HepG2 (cell line): ENCODE measurements around the gene HID1. TPM values are rescaled to one million over a fixed set of nuclear protein-coding genes. Genes with fewer than 3 reads are reported as not detected.

Experiments
- ATAC-seq: fragments of 200-7000 bp; cut with Tn5 transposase; 3 replicates; pipeline ENCODE4 v1.9.1; 2020; ENCODE audit warnings: mild to moderate bottlenecking, moderate library complexity
- BruUV-seq: library from RNA; stranded (reverse); fragments of 400-500 nt; replicated peaks from 2 replicates; lab custom pipeline; 2021; lab: Mats Ljungman, UMichigan
- CTCF ChIA-PET: fragments of 300-600 bp; formaldehyde crosslinking; extraction: SDS; loops from one replicate; lab custom pipeline; 2021; ENCODE audit warnings: low total read pairs, inconsistent platforms, low intra/inter-chr PET ratio; lab: Yijun Ruan, JAX
- POLR2A ChIA-PET: fragments of 350-600 bp; sonication (Branson Sonifier 250); formaldehyde crosslinking; loops from one replicate; lab custom pipeline; 2020; ENCODE audit warnings: antibody characterized with exemption, inconsistent platforms; lab: Yijun Ruan, JAX
- DNase-seq: peaks from one replicate; pipeline ENCODE4 v3.0.0-alpha.2; 2015; ENCODE audit warnings: low spot score
- FAIRE-seq: peaks from 3 replicates; lab custom pipeline; 2011; peaks lifted over from hg19 to GRCh38; lab: Jason Lieb, UNC
- H2AFZ ChIP-seq: one replicate; pipeline ENCODE4 v1.6.1; 2011; ENCODE audit warnings: low read length, inconsistent platforms
- H3K27ac ChIP-seq: fragments of 300-600 bp; 3 replicates; pipeline ENCODE4 v1.8.0; 2011; ENCODE audit warnings: mixed run types, mild to moderate bottlenecking, mixed read lengths, low read length, inconsistent platforms; ENCODE audit not compliant: insufficient read depth; ENCODE audit errors: extremely low read length
- H3K27me3 ChIP-seq, 2 experiments: fragments of 200-600 bp in 1 of 2; 2 replicates in 1 of 2; 3 replicates in 1 of 2; pipeline versions ENCODE4 v1.6.0 to v1.8.0; 2011; ENCODE audit warnings: low read length in 2 of 2, mild to moderate bottlenecking in 2 of 2, moderate library complexity in 2 of 2, inconsistent platforms in 1 of 2; ENCODE audit not compliant: insufficient read depth in 2 of 2, control insufficient read depth in 1 of 2
- H3K36me3 ChIP-seq, 2 experiments: fragments of 200-600 bp in 1 of 2; replicated peaks in 1 of 2; 2 replicates in 1 of 2; 3 replicates in 1 of 2; pipeline versions ENCODE4 v1.5.1 to v1.8.0; 2011; ENCODE audit warnings: low read length in 2 of 2, inconsistent platforms in 1 of 2; ENCODE audit not compliant: insufficient read depth in 2 of 2, control insufficient read depth in 1 of 2
- H3K4me1 ChIP-seq: 2 replicates; pipeline ENCODE4 v1.5.1; 2012; ENCODE audit warnings: low read length, inconsistent platforms; ENCODE audit not compliant: insufficient read depth
- H3K4me2 ChIP-seq: 2 replicates; pipeline ENCODE4 v1.6.0; 2011; ENCODE audit warnings: low read depth, low read length, inconsistent platforms
- H3K4me3 ChIP-seq, 3 experiments: fragments of 200-600 bp in 1 of 3; sonication (generic), shearing (Covaris generic) in 1 of 3; replicated peaks in 1 of 3; 2 replicates each; pipeline ENCODE4 v1.5.1; 2011 to 2016; ENCODE audit warnings: low read length in 3 of 3, inconsistent platforms in 2 of 3, low read depth in 2 of 3, mild to moderate bottlenecking in 2 of 3, control low read depth in 1 of 3, mixed read lengths in 1 of 3; ENCODE audit not compliant: insufficient read depth in 1 of 3
- H3K79me2 ChIP-seq: one replicate; pipeline ENCODE4 v1.6.1; 2011; ENCODE audit warnings: low read length, inconsistent platforms; ENCODE audit not compliant: insufficient read depth
- H3K9ac ChIP-seq: 2 replicates; pipeline ENCODE4 v1.6.0; 2011; ENCODE audit warnings: mild to moderate bottlenecking, low read depth, low read length, inconsistent platforms; ENCODE audit not compliant: insufficient read depth
- H3K9me3 ChIP-seq: 2 replicates; pipeline ENCODE4 v1.5.1; 2012; ENCODE audit warnings: mild to moderate bottlenecking, low read length
- H4K20me1 ChIP-seq: 2 replicates; pipeline ENCODE4 v1.6.0; 2011; ENCODE audit warnings: inconsistent platforms, mild to moderate bottlenecking, low read length, moderate library complexity; ENCODE audit not compliant: insufficient read depth
- CC2D1A ChIP-seq: sonication (generic); formaldehyde crosslinking; IDR thresholded peaks from 2 replicates; pipeline ENCODE4 v1.8.1; 2023; ENCODE audit warnings: mild to moderate bottlenecking, missing genetic modification reagents
- EED ChIP-seq: sonication (generic); formaldehyde crosslinking; IDR thresholded peaks from 2 replicates; pipeline ENCODE4 v1.5.0; 2020; ENCODE audit warnings: mild to moderate bottlenecking, missing genetic modification reagents
- HNRNPL ChIP-seq: fragments of 200-400 bp; formaldehyde crosslinking; IDR thresholded peaks from 2 replicates; pipeline ENCODE4 v1.6.1; 2017; ENCODE audit warnings: mild to moderate bottlenecking, low read depth, low read length
- U2AF1 ChIP-seq: fragments of 200-400 bp; formaldehyde crosslinking; optimal IDR thresholded peaks from 2 replicates; pipeline ENCODE3; 2017; ENCODE audit warnings: mild to moderate bottlenecking, low read depth, low read length
- ZFP91 ChIP-seq: sonication (generic); formaldehyde crosslinking; IDR thresholded peaks from 2 replicates; pipeline ENCODE4 v1.9.0; 2022; ENCODE audit warnings: missing genetic modification reagents, mild to moderate bottlenecking, borderline replicate concordance
- ZNF101 ChIP-seq: sonication (generic); formaldehyde crosslinking; IDR thresholded peaks from 2 replicates; pipeline ENCODE4 v1.4.0; 2020; ENCODE audit warnings: mild to moderate bottlenecking, low read depth, missing genetic modification reagents, borderline replicate concordance
- ZNF230 ChIP-seq: sonication (generic); formaldehyde crosslinking; IDR thresholded peaks from 2 replicates; pipeline ENCODE4 v1.4.0; 2020; ENCODE audit warnings: mild to moderate bottlenecking, missing genetic modification reagents
- ZNF253 ChIP-seq: sonication (generic); formaldehyde crosslinking; IDR thresholded peaks from 2 replicates; pipeline ENCODE4 v1.8.0; 2022; ENCODE audit warnings: mild to moderate bottlenecking, missing genetic modification reagents, borderline replicate concordance
- ZNF543 ChIP-seq: sonication (generic); formaldehyde crosslinking; IDR thresholded peaks from 2 replicates; pipeline ENCODE4 v1.4.0; 2020; ENCODE audit warnings: mild to moderate bottlenecking, missing genetic modification reagents
- ZSCAN29 ChIP-seq: sonication (generic); formaldehyde crosslinking; conservative IDR thresholded peaks from 2 replicates; pipeline ENCODE4 v1.4.0; 2020; ENCODE audit warnings: mild to moderate bottlenecking, missing genetic modification reagents
- WGBS: methylation state at CpG from one replicate; pipeline ENCODE4 v1.1.6; 2017; ENCODE audit warnings: low lambda C conversion rate; 5-methylcytosine and 5-hydroxymethylcytosine counted together
- in situ Hi-C: cut with HindIII; loops from 2 replicates; pipeline ENCODE4 v1.10.0; 2017; ENCODE audit warnings: low pct_unique_long_range_greater_than_20kb; ENCODE audit not compliant: extremely low pct_ligation_motif_present
- intact Hi-C: fragments of 100-400 bp; cut with micrococcal nuclease; formaldehyde crosslinking; loops from one replicate; pipeline ENCODE4 v1.10.0; 2022; ENCODE audit not compliant: unreplicated experiment
- polyA plus RNA-seq, 8 experiments: library from polyadenylated mRNA; depleted of rRNA in 3 of 8; stranded (reverse) in 7 of 8; unstranded in 1 of 8; fragments of >200 nt; fragmentation: Illumina TruSeq in 4 of 8; extraction: Trizol in 4 of 8; gene quantifications; 2 replicates each; pipeline versions ENCODE4 v1.2.1 to v1.2.3, GENCODE V29; 2011 to 2016; ENCODE audit warnings: low read depth in 4 of 8, missing spikeins in 1 of 8, mixed read lengths in 1 of 8; ENCODE audit not compliant: insufficient read depth in 1 of 8
- total RNA-seq, 5 experiments: library from RNA; depleted of rRNA; stranded (reverse); fragments of >200 nt; fragmentation: Illumina TruSeq; extraction: Trizol; gene quantifications; 2 replicates each; pipeline ENCODE4 v1.2.3, GENCODE V29; 2016; ENCODE audit warnings: low read depth in 1 of 5

The HID1 gene
- total and polyA plus RNA-seq, 2 of the 13 experiments (the other 11 are each of a cell fraction or from before 2014, with no cell fraction given), result 2.1 to 10.6 TPM

GRCh38 chr17:74959826-74960515, 12.6 kb downstream of the HID1 start:
- DNase-seq (no peak), ATAC-seq (peak; percentile 4; the same call in 2 of the 3 replicates), FAIRE-seq (no peak)
- POLR2A ChIA-PET, result interaction anchor here (0.9 to 5.2 kb wide), 9 partner anchors 11 to 87 kb away, joined by 3 to 94 read pairs (median 10); partner anchors contain the start of genes FDXR, HID1, MRPL58 and OTOP2
- Histone ChIP-seq H3K79me2 (no peaks in the 10 kb centered on the region), H4K20me1 (no peaks in the 10 kb centered on the region), H3K9ac (no peak overlapping the region), H3K4me3 (no peak overlapping the region), H3K27ac (no peak overlapping the region), H2AFZ (no peak overlapping the region), H3K9me3 (no peaks in the 10 kb centered on the region), H3K27me3 (no peaks in the 10 kb centered on the region; a peak in 2 of 5 replicates), H3K4me2 (no peak overlapping the region), H3K4me1 (peaks cover 6% of the 10 kb centered on the region; the same call in 1 of the 2 replicates), H3K36me3 (no peaks in the 10 kb centered on the region)
- intact Hi-C loops (loop anchor here (5.0 kb wide), 1 partner anchor 168 kb away; no protein-coding TSS in a partner anchor), in situ Hi-C loops (loop anchor here (5.0 to 10.0 kb wide), 3 partner anchors 38 to 455 kb away; partner anchors contain the start of genes OTOP2 and USH1G)
- BruUV-seq, result no TSS peak
- TF ChIP-seq U2AF1, result peak; percentile 8
- TF ChIP-seq ZSCAN29 (CRISPR knock-in tag), result 0 out of 2 replicates have a peak, but pooled peaks have one; percentile 14
- no peak for TF ChIP-seq CC2D1A
- TF ChIP-seq ZFP91 (CRISPR knock-in tag), result 0 out of 2 replicates have a peak, but pooled peaks have one; percentile 41
- 0 out of 2 replicates have a peak, but pooled peaks have one; percentile 32 for TF ChIP-seq HNRNPL
- no peak for TF ChIP-seq ZNF230 (CRISPR knock-in tag)
- 0 out of 2 replicates have a peak, but pooled peaks have one; percentile 43 for TF ChIP-seq ZNF543 (CRISPR knock-in tag)
- 0 out of 2 replicates have a peak, but pooled peaks have one; percentile 1 for TF ChIP-seq ZNF101
- TF ChIP-seq EED (CRISPR knock-in tag), result peak; percentile 33; the same call in 1 of the 2 replicates
- no peak for TF ChIP-seq ZNF253 (CRISPR knock-in tag)
- 30% methylated on average over 7 of the region's 14 CpGs for WGBS
- CTCF ChIA-PET, result interaction anchor here (0.7 to 2.6 kb wide), 7 partner anchors 32 to 168 kb away, joined by 3 to 44 read pairs (median 3); partner anchors contain the start of genes OTOP2 and USH1G
